Fibroblast of lung (primary cell): Measurements from ENCODE around the gene FIS1. TPM values are rescaled to one million over a fixed set of nuclear protein-coding genes. Genes with fewer than 3 reads are reported as not detected.
"Not testable (repeated sequence)": the region's sequence is repeated elsewhere in the genome, so short reads cannot be mapped to it uniquely, and the experiment has no call there.

Experiments
- DNase-seq, 2 donors: peaks; one replicate each; pipeline versions ENCODE4 v3.0.0 to v3.0.0-alpha.2; 2010; ENCODE audit warnings: low read depth in 2 of 2
- H2AFZ ChIP-seq: 2 replicates; pipeline ENCODE4 v1.5.1; 2012; ENCODE audit warnings: low read length, control low read depth, inconsistent platforms
- H3K27ac ChIP-seq: 2 replicates; pipeline ENCODE4 v1.5.1; 2011; ENCODE audit warnings: low read length, control low read depth; ENCODE audit not compliant: insufficient read depth
- H3K27me3 ChIP-seq: 2 replicates; pipeline ENCODE4 v1.5.1; 2011; ENCODE audit warnings: mild to moderate bottlenecking, low read length; ENCODE audit not compliant: control insufficient read depth, insufficient read depth
- H3K36me3 ChIP-seq: 2 replicates; pipeline ENCODE4 v1.5.1; 2011; ENCODE audit warnings: low read length; ENCODE audit not compliant: control insufficient read depth, insufficient read depth
- H3K4me1 ChIP-seq: 2 replicates; pipeline ENCODE4 v1.5.1; 2011; ENCODE audit warnings: low read length; ENCODE audit not compliant: control insufficient read depth, insufficient read depth; ENCODE audit errors: extremely low read depth
- H3K4me2 ChIP-seq: 2 replicates; pipeline ENCODE4 v1.5.1; 2011; ENCODE audit warnings: low read length, control low read depth; ENCODE audit not compliant: insufficient read depth; ENCODE audit errors: extremely low read depth
- H3K4me3 ChIP-seq, 4 experiments: fragments of 200-600 bp in 1 of 4; sonication (generic) in 1 of 4; replicated peaks in 1 of 4; 2 replicates each; pipeline ENCODE4 v1.5.1; 2011 to 2016; ENCODE audit warnings: low read length in 4 of 4, low read depth in 3 of 4, mild to moderate bottlenecking in 3 of 4, control low read depth in 2 of 4, inconsistent platforms in 1 of 4, mixed read lengths in 1 of 4; ENCODE audit not compliant: insufficient read depth in 1 of 4; ENCODE audit errors: control extremely low read depth in 1 of 4
- H3K79me2 ChIP-seq: 2 replicates; pipeline ENCODE4 v1.5.1; 2012; ENCODE audit warnings: mild to moderate bottlenecking, low read length, inconsistent platforms; ENCODE audit not compliant: control insufficient read depth, insufficient read depth
- H3K9ac ChIP-seq: 2 replicates; pipeline ENCODE4 v1.5.1; 2011; ENCODE audit warnings: mild to moderate bottlenecking, low read length, control low read depth; ENCODE audit not compliant: insufficient read depth
- H3K9me3 ChIP-seq: 2 replicates; pipeline ENCODE4 v1.5.1; 2012; ENCODE audit warnings: low read depth, low read length; ENCODE audit not compliant: control insufficient read depth, insufficient read depth
- H4K20me1 ChIP-seq: 2 replicates; pipeline ENCODE4 v1.5.1; 2011; ENCODE audit warnings: low read length; ENCODE audit not compliant: control insufficient read depth, insufficient read depth; ENCODE audit errors: extremely low read depth
- CTCF ChIP-seq, 2 donors: IDR thresholded peaks in 1 of 2; conservative IDR thresholded peaks in 1 of 2; 1 replicate in 1 of 2; 2 replicates in 1 of 2; pipeline ENCODE4 v1.5.1; 2011 to 2012; ENCODE audit warnings: low read length in 2 of 2, control low read depth in 1 of 2, inconsistent platforms in 1 of 2, low read depth in 1 of 2, mild to moderate bottlenecking in 1 of 2
- EZH2 ChIP-seq: IDR thresholded peaks from 2 replicates; pipeline ENCODE4 v1.5.1; 2012; ENCODE audit warnings: low read length, control low read depth, mild to moderate bottlenecking; ENCODE audit errors: missing control alignments
- polyA plus RNA-seq, 2 donors: library from polyadenylated mRNA; depleted of rRNA in 1 of 2; stranded (reverse) in 1 of 2; unstranded in 1 of 2; fragments of >200 nt; gene quantifications; 2 replicates each; pipeline ENCODE4 v1.2.1, GENCODE V29; 2011 to 2012; ENCODE audit warnings: missing spikeins in 1 of 2
- total RNA-seq: library from RNA; depleted of rRNA; stranded (reverse); fragments of >200 nt; gene quantifications from 2 replicates; pipeline ENCODE4 v1.2.1, GENCODE V29; 2014

The FIS1 gene
- total and polyA plus RNA-seq, 2 donors (not counting 1 experiment from before 2014, with no cell fraction given): 169 to 297 TPM

DNA sequence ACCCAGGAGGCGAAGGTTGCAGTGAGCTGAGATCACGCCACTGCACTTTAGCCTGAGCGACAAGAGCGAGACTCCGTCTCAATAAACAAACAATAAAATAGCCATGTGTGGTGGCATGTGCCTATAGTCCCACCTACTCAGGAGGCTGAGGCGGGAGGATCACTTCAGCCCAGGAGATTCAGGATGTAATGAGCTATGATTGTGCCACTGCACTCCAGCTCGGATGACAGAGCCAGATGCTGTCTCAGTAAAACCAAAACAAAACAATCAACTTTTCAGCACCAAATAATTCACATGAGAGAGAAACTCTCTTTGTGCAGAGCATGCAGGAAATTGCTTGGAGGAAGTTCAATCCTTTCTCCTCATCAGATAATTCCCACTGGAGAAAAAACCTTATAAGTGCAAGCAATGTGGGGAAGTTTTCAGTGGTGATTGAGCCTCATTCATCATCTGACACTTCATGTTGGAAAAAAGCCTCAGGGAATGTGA, 13.4 kb upstream of the FIS1 start:
- Histone ChIP-seq H3K4me1 (no peaks in the 10 kb centered on the region), H2AFZ (no peak overlapping the region), H3K79me2 (no peaks in the 10 kb centered on the region), H3K27ac (no peak overlapping the region), H3K27me3 (peaks cover 4% of the 10 kb centered on the region), H3K36me3 (no peaks in the 10 kb centered on the region), H3K9ac (no peak overlapping the region), H3K4me2 (no peak overlapping the region), H4K20me1 (no peaks in the 10 kb centered on the region), H3K9me3 (no peaks in the 10 kb centered on the region), H3K4me3 (no peak overlapping the region)
- TF ChIP-seq EZH2: no peak
- TF ChIP-seq CTCF (conservative IDR thresholded peaks at IDR 0.05 in 1 of 2, IDR thresholded peaks at IDR 0.05 in 1 of 2; ENCODE audit: low read depth in 1 of 2, low read length in 2 of 2): no peak
- peak in 1 of 2 donors; percentile 18 for DNase-seq

- no peak overlapping the region for H3K9ac ChIP-seq
- TF ChIP-seq EZH2 (no peak), CTCF (conservative IDR thresholded peaks at IDR 0.05 in 1 of 2, IDR thresholded peaks at IDR 0.05 in 1 of 2; ENCODE audit: low read depth in 1 of 2, low read length in 2 of 2) (no peak)
- no peak overlapping the region for H2AFZ ChIP-seq
- H3K27ac ChIP-seq: no peak overlapping the region
- H3K4me2 ChIP-seq: no peak overlapping the region
- peaks cover 4% of the 10 kb centered on the region for H3K79me2 ChIP-seq
- no peaks in the 10 kb centered on the region for H3K9me3 ChIP-seq
- no peaks in the 10 kb centered on the region for H3K36me3 ChIP-seq
- H3K4me3 ChIP-seq: no peak overlapping the region
- no peaks in the 10 kb centered on the region for H3K4me1 ChIP-seq
- no peaks in the 10 kb centered on the region for H4K20me1 ChIP-seq
- no peak for DNase-seq
- peaks cover 4% of the 10 kb centered on the region for H3K27me3 ChIP-seq
These were observed 10.9 kb upstream of the FIS1 start for GRCh38 chr7:101255796-101256195.

DNA sequence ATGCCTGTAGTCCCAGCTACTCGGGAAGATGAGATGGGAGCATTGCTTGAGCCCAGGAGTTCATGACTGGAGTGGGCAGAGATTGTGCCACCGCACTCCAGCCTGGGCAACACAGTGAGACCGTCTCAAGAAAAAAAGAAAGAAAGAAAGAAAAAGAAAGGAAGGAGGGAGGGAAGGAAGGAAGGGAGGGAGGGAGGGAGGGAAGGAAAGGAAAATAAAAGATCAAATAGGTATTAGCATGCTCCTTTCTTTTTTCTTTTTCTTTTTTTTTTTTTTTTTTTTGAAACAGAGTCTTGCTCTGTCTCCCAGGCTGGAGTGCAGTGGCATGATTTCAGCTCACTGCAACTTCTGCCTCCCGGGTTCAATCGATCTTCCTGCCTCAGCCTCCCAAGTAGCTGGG, 8.3 kb upstream of the FIS1 start:
- not testable (repeated sequence) for H3K9ac ChIP-seq, H3K4me2 ChIP-seq, H3K36me3 ChIP-seq, H4K20me1 ChIP-seq, H3K27ac ChIP-seq, H3K9me3 ChIP-seq, H2AFZ ChIP-seq, DNase-seq, H3K27me3 ChIP-seq, H3K4me1 ChIP-seq, H3K4me3 ChIP-seq
- H3K79me2 ChIP-seq: peaks cover 10% of the 10 kb centered on the region
